Measurements from ENCODE around the gene OR6J1. TPM values are rescaled to one million over a fixed set of nuclear protein-coding genes. Genes with fewer than 3 reads are reported as not detected.

OR6J1 gene
- polyA plus RNA-seq, 4 donors: 0.07 to 0.43 (median 0.18) TPM

- no peak for DNase-seq (ENCODE audit: low read depth in 4 of 4, low spot score in 3 of 4)
These were observed 60.2 kb downstream of the OR6J1 start for GRCh38 chr14:22583994-22584393.

Other genes starting within 250 kb of the OR6J1 start
- gene DAD1, start 55.1 kb downstream of the OR6J1 start, polyA plus RNA-seq (ENCODE audit: insufficient read length in 4 of 4): 100 to 1,000 TPM; 197 to 302 (median 261) TPM
- 10 to 100 TPM; 30.1 to 48.4 (median 46.6) TPM for gene ABHD4, start 46.1 kb downstream of the OR6J1 start, polyA plus RNA-seq (ENCODE audit: insufficient read length in 4 of 4)
- 100 to 1,000 TPM; 106 to 144 (median 139) TPM for gene OXA1L, start 122.3 kb upstream of the OR6J1 start, polyA plus RNA-seq (ENCODE audit: insufficient read length in 4 of 4)
- 100 to 1,000 TPM in 1 of 4 donors, 10 to 100 TPM in 2, 1 to 10 TPM in 1; 9.6 to 138 (median 77.1) TPM for gene SLC7A7, start 171.1 kb upstream of the OR6J1 start, polyA plus RNA-seq (ENCODE audit: insufficient read length in 4 of 4)
- 100 to 1,000 TPM in 1 of 4 donors, 10 to 100 TPM in 3; 50.2 to 110 (median 73.4) TPM for gene MRPL52, start 185.5 kb upstream of the OR6J1 start, polyA plus RNA-seq (ENCODE audit: insufficient read length in 4 of 4)
- 100 to 1,000 TPM; 137 to 349 (median 150) TPM for gene MMP14, start 192.2 kb upstream of the OR6J1 start, polyA plus RNA-seq (ENCODE audit: insufficient read length in 4 of 4)
- 10 to 100 TPM; 69.4 to 93.8 (median 78.1) TPM for gene LRP10, start 227.4 kb upstream of the OR6J1 start, polyA plus RNA-seq (ENCODE audit: insufficient read length in 4 of 4)
- gene REM2, start 238.9 kb upstream of the OR6J1 start, polyA plus RNA-seq (ENCODE audit: insufficient read length in 4 of 4): 1 to 10 TPM in 3 of 4 donors, under 1 TPM in 1; 0.87 to 2.0 (median 1.3) TPM